Measurements from ENCODE around the gene TOM1L1. TPM values are rescaled to one million over a fixed set of nuclear protein-coding genes. Genes with fewer than 3 reads are reported as not detected.
A peak's percentile ranks its signal among the peaks of the same experiment; 100 is the strongest.

TOM1L1 gene
- total RNA-seq, 2 donors from 2014 or later = 52.8 to 81.3 TPM

- Histone ChIP-seq H3K4me3 (peak overlapping the region; percentile 68 to 83), H3K36me3 (no peaks in the 10 kb centered on the region), H3K27ac (peak overlapping the region; percentile 81 to 83), H3K4me1 (replicated peaks) (peaks cover 4% of the 10 kb centered on the region), H3K27me3 (replicated peaks; ENCODE audit: insufficient read depth) (no peaks in the 10 kb centered on the region), H3K9me3 (no peaks in the 10 kb centered on the region)
- WGBS = 1% methylated on average over 21 of the region's 21 CpGs
- TF ChIP-seq POLR2AphosphoS5 (IDR thresholded peaks at IDR 0.05) (no peak), POLR2A (IDR thresholded peaks at IDR 0.05) (no peak), CTCF (IDR thresholded peaks at IDR 0.05) (peak in 1 of 4 experiments; percentile 46)
- DNase-seq (ENCODE audit: low spot score) = no peak
- intact Hi-C loops (cut with DNase I) = loop anchor here (5.0 kb wide), 1 partner anchor 65 kb away; the partner anchor contains the start of gene TOM1L1
Observed at GRCh38 chr17:54967621-54968261, 67.1 kb downstream of the TOM1L1 start.

- DNase-seq (ENCODE audit: low spot score) = peak; percentile 97
- peak; percentile 75 for TF ChIP-seq POLR2A (IDR thresholded peaks at IDR 0.05)
- TF ChIP-seq POLR2AphosphoS5 (IDR thresholded peaks at IDR 0.05) = peak; percentile 95
- TF ChIP-seq CTCF (IDR thresholded peaks at IDR 0.05) = peak in 2 of 4 experiments; percentile 40 to 46
- H3K36me3 ChIP-seq = no peaks in the 10 kb centered on the region
- H3K27me3 ChIP-seq (replicated peaks; ENCODE audit: insufficient read depth) = no peaks in the 10 kb centered on the region
- H3K4me3 ChIP-seq = peak within 1 kb of the TSS; percentile 68 to 83
- peaks cover 4% of the 10 kb centered on the region for H3K4me1 ChIP-seq (replicated peaks)
- intact Hi-C loops (cut with DNase I) = loop anchor here (5.0 kb wide), 1 partner anchor 66 kb away; the partner anchor contains the start of gene TOM1L1
- under 1% methylated on average over 57 of the region's 57 CpGs for WGBS
- H3K9me3 ChIP-seq = no peaks in the 10 kb centered on the region
- H3K27ac ChIP-seq = peak within 1 kb of the TSS; percentile 81 to 83
Observed at GRCh38 chr17:54968262-54968987, 67.8 kb downstream of the TOM1L1 start, which contains the start of the genes COX11 and STXBP4. COX11 (minus strand) TSS chr17:54968654; CDS start chr17:54968646, 8 bp downstream. STXBP4 (plus strand) TSS chr17:54968765; CDS start chr17:54986220, 17,455 bp downstream.

- peak overlapping the region; percentile 68 to 83 for H3K4me3 ChIP-seq
- intact Hi-C loops (cut with DNase I) = loop anchor here (5.0 kb wide), 1 partner anchor 67 kb away; the partner anchor contains the start of gene TOM1L1
- TF ChIP-seq POLR2A (IDR thresholded peaks at IDR 0.05) (no peak), CTCF (IDR thresholded peaks at IDR 0.05) (no peak)
- no peaks in the 10 kb centered on the region for H3K27me3 ChIP-seq (replicated peaks; ENCODE audit: insufficient read depth)
- DNase-seq (ENCODE audit: low spot score) = peak; percentile 24
- H3K9me3 ChIP-seq = no peaks in the 10 kb centered on the region
- WGBS = 0% methylated on average over 13 of the region's 13 CpGs
- H3K36me3 ChIP-seq = no peaks in the 10 kb centered on the region
- peak overlapping the region; percentile 81 to 83 for H3K27ac ChIP-seq
- H3K4me1 ChIP-seq (replicated peaks) = peaks cover 4% of the 10 kb centered on the region
Observed at GRCh38 chr17:54968988-54969332, 68.3 kb downstream of the TOM1L1 start.

- H3K27ac ChIP-seq = peak overlapping the region; percentile 81 to 83
- H3K4me1 ChIP-seq (replicated peaks) = peaks cover 4% of the 10 kb centered on the region
- DNase-seq (ENCODE audit: low spot score) = no peak
- WGBS = 15% methylated on average over 7 of the region's 7 CpGs
- no peaks in the 10 kb centered on the region for H3K27me3 ChIP-seq (replicated peaks; ENCODE audit: insufficient read depth)
- no peaks in the 10 kb centered on the region for H3K36me3 ChIP-seq
- H3K4me3 ChIP-seq = peak overlapping the region; percentile 68 to 83
- TF ChIP-seq POLR2A (IDR thresholded peaks at IDR 0.05) = no peak
- no peak for TF ChIP-seq CTCF (IDR thresholded peaks at IDR 0.05)
- TF ChIP-seq POLR2AphosphoS5 (IDR thresholded peaks at IDR 0.05) = no peak
- H3K9me3 ChIP-seq = no peaks in the 10 kb centered on the region
- intact Hi-C loops (cut with DNase I) = loop anchor here (5.0 kb wide), 1 partner anchor 68 kb away; the partner anchor contains the start of gene TOM1L1
Observed at GRCh38 chr17:54969658-54970572, 69.3 kb downstream of the TOM1L1 start.
